SKM-1 (cell line): ENCODE results near the gene CYB5B.

ENCODE experiments used
- DNase-seq: peaks from one replicate; lab custom pipeline; 2025; ENCODE audit not compliant: unreplicated experiment; lab: John Stamatoyannopoulos, UW

CYB5B gene

GRCh38 chr16:69483611-69484010 lies 59.2 kb downstream of the CYB5B start:
- no peak for DNase-seq

GRCh38 chr16:69485361-69485760 lies 60.9 kb downstream of the CYB5B start:
- DNase-seq, result no peak

GRCh38 chr16:69485816-69486215 lies 61.4 kb downstream of the CYB5B start:
- no peak for DNase-seq

GRCh38 chr16:69486272-69486671 lies 61.9 kb downstream of the CYB5B start:
- DNase-seq, result no peak

GRCh38 chr16:69486724-69487123 lies 62.3 kb downstream of the CYB5B start:
- DNase-seq, result no peak

GRCh38 chr16:69490707-69491324 lies 66.4 kb downstream of the CYB5B start:
- DNase-seq, result no peak

GRCh38 chr16:69494991-69495392 lies 70.6 kb downstream of the CYB5B start:
- DNase-seq, result peak; percentile 24

GRCh38 chr16:69495821-69496220 lies 71.4 kb downstream of the CYB5B start:
- DNase-seq, result no peak

- no peak for DNase-seq
Measured at GRCh38 chr16:69496376-69496775, 72.0 kb downstream of the CYB5B start.

GRCh38 chr16:69496896-69497295 lies 72.5 kb downstream of the CYB5B start:
- no peak for DNase-seq

GRCh38 chr16:69497876-69498596 lies 73.6 kb downstream of the CYB5B start:
- no peak for DNase-seq

- no peak for DNase-seq
Measured at GRCh38 chr16:69498926-69499325, 74.5 kb downstream of the CYB5B start.

- DNase-seq, result no peak
Measured at GRCh38 chr16:69499541-69500230, 75.3 kb downstream of the CYB5B start.

- no peak for DNase-seq
Measured at GRCh38 chr16:69500496-69500895, 76.1 kb downstream of the CYB5B start.

GRCh38 chr16:69501956-69502745 lies 77.7 kb downstream of the CYB5B start:
- no peak for DNase-seq

GRCh38 chr16:69503244-69503643 lies 78.8 kb downstream of the CYB5B start:
- no peak for DNase-seq

GRCh38 chr16:69508033-69508755 lies 83.8 kb downstream of the CYB5B start:
- no peak for DNase-seq

- DNase-seq, result no peak
Measured at GRCh38 chr16:69509125-69509524, 84.7 kb downstream of the CYB5B start.

- peak; percentile 19 for DNase-seq
Measured at GRCh38 chr16:69511651-69512050, 87.2 kb downstream of the CYB5B start.

GRCh38 chr16:69513180-69513966 lies 89.0 kb downstream of the CYB5B start:
- no peak for DNase-seq
